Measurements from ENCODE around the gene USP33.

- no peak for TF ChIP-seq CTCF (IDR thresholded peaks at IDR 0.05; ENCODE audit: borderline replicate concordance, extremely low read depth, low read length, poor library complexity, severe bottlenecking)
- TF ChIP-seq EZH2 (IDR thresholded peaks at IDR 0.05; ENCODE audit: borderline replicate concordance, low read depth, low read length, severe bottlenecking), result no peak
Observed at GRCh38 chr1:77776007-77776700, 16.5 kb upstream of the USP33 start.
